ENCODE results near the gene MAP3K9.
"Not testable (repeated sequence)": the region's sequence is repeated elsewhere in the genome, so short reads cannot be mapped to it uniquely, and the experiment has no call there.

The MAP3K9 gene

DNA sequence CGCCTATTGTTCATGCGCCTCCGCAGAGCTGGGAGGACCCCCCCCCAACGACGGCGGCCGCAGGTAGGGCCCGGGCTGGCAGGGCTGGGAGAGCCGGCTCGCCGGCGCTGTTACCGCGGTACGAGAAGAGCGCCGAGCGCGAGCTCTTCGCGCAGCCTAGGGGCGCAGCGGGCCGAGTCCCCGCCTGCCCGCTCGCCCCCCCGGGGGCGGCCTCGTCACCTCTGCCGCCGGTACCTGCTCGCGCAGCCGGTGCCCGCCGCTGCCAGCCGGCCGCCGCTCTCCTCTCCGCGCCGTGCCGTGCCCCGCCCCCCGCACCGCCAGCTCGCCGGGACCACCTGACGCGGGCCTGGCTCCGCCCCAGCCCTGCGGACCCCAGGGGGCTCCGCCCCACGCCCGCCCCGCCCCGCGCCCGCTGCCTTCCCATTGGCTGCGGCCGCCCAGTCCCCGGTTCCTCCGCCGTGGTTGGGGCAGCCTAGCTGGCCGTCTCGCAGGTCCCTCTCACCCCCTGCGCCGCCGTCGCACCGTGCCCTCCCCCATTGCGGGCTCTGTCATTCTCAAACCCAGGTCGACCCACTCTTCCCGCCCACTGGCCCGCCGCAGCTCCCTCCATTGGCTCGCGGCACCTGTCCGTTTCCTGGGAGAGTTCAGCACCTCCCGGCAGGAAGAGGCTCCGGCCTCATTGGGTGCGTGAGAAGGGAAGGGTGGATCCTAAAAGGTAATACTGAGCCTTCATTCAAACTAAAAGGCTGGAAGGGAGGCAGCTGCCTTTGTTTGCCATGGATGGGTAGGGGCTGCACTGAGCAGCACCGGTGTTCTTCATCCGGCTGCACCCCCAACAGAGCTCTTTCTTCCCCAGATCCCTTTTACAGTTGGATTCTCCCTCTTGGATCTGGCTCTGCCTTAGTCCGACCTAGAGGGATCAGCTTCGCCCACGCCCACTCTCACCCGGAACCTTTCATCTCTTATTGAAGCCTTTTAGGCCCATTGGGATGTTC, at the start of gene MAP3K9:
Gene MAP3K9, minus strand, starts transcription at position 289 of the 995 bp plus-strand sequence. CDS start 342 bp downstream, outside the sequence.
- peak; percentile 97 for DNase-seq

DNA sequence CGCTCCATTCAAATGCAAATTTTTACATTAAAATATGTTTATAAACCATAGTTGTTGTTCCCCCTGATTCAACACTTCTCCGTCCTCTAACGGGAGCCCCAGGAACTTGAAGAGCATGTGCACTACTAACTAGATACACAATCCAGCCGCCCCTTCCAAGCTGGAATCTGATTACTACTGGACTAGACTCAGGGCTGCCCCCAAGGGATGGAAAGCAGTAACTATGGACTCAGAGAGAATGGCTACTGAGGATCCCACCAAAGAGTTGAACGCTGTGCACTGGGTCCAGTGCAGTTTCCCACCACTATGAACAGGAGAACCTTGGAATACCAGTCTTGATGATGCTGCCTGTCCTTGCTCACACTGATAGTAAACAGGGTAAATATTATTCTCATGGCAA, 49.3 kb upstream of the MAP3K9 start:
- DNase-seq = no peak

DNA sequence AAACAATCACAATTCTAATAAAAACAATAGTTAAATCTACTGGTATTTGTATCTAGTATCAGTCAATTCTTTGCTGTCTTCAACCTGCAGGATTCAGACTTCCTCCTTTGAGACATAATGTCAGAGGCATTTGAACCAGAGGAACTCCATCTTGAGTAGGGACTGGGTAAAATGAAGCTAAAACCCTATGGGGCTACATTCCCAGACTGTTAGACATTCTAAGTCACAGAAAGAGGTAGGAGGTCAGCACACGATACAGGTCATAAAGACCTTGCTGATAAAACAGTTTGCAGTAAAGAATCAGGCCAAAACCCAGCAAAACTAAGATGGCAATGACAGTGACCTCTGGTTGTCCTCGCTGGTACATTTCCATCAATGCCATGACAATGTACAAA, 48.2 kb upstream of the MAP3K9 start:
- DNase-seq = no peak

DNA sequence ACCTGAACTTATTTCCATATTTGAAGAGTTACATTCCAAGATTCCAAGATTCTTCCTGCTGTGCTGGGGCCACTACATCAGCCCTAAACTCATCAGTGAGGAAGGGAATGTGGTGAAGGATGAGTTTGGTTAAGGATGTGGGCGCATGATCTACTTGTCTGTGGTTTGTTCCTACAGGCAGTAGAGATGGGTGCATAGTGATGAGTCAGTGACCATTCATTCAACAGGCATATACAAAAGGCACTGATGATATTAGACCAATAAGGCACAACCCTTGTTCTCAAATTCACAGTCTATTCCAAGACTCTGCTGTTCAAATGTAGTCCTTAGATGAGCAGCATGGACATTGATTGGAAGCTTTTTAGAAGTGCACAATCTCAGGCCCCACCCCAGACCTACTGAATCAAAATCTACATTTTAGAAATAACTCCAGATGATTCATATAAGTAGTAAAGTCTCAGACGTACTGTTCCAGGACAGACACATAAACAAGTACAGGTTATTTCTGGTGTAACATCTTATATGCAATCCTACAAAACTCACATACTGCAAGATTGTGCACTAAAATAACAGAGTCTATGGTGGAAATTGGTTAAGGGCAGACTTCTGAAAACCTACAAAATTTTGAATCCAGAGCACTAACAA, 47.7 kb upstream of the MAP3K9 start:
- no peak for DNase-seq

DNA sequence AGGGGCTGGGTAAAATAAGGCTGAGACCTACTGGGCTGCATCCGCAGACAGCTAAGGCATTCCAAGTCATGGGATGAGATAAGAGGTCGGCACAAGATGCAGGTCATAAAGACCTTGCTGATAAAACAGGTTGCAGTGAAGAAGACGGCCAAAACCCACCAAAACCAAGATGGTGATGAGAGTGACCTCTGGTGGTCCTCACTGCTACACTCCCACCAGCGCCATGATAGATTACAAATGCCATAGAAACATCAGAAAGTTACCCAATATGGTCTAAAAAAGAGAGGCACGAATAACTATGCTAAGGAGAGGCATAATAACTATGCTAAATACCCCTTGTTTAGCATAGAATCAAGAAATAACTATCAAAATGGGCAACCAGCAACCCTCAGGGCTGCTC, 46.2 kb upstream of the MAP3K9 start:
- no peak for DNase-seq

DNA sequence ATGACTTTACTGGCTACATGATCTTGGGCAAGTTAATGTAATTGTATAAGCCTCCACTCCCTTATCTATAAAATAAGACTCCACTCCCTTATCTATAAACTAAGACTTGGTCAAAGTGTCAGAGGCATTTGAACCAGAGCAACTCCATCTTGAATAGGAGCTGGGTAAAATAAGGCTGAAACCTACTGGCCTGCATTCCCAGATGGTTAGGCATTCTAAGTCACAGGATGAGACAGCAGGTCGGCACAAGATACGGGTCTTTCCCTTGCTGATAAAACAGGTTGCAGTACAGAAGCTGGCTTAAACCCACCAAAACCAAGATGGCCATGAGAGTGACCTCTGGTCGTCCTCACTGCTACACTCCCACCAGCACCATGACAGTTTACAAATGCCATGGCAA, 44.3 kb upstream of the MAP3K9 start:
- not testable (repeated sequence) for DNase-seq

DNA sequence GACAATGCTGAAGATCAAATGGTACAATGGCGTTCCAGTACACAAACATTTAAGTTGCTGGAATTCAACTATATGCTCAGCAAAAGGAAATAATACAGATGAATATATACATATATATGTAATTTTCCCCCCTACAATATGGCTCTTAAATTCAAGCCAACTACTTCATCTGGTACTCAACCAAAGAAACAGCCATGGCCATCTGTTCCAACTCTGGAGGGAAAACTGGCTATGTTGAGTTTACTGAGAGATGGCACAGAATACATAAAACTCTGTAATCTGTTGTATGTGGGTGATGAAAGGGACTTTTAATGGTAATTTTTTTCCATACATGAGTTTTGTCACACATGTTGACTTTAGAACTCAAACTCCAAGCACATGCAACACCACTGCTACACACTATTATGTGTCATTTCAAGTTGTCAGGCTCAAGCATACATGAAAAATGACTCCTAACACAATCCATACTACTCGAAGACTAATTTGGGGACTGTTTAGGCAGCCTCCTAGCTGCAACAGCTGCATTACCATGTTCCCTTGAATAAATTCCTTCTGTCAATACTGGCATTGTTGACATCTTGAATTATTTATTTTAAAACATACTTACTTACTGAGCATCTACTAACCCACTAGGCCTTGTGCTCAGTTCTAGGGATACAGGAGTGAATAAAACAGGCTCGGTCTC, 38.2 kb upstream of the MAP3K9 start:
- no peak for DNase-seq

DNA sequence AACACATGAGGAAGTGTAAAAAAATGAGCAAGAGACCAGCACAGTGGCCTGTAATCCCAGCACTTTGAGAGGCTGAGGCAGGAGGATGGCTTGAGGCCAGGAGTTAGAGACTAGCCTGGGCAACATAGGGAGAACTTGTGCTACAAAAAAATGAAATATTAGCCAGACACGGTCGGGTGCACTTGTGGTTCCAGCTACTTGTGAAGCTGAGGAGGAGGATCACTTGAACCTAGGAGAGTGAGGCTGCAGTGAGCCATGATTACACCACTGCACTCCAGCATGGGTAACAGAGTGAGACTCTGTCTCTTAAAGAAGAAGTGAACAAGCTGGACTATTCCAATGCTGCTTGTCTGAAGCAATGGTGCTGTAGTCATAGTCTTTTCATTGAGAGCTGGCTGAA, 36.3 kb upstream of the MAP3K9 start:
- DNase-seq = no peak

DNA sequence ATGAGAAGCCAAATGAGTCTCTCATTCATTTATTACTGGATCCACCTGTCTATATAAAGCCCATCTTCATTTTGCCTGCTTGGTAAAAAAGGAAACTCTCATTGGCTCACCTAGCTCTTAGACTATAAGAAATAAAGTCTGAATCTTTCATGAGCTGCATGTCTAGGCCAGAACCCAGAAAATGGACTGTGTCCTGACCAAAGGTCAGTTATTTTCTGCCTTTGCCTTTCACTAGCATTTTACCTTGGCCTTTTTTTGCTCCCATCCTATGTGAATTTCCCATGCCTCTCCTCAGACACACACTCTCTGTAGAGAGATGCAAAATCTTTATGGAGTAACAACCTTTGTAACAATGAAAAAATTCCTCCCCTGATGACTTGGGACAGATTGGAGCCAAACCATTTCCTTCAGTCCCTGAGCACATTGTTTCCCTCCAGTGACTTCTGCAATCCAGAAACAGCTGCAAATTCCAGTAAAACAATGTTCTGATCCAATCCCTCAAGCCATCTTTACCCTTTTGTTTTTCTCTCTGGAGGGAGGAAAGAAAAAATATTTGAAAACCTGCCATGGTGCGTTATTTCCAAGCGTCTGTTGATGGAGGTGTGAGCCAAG, 33.6 kb upstream of the MAP3K9 start:
- DNase-seq = no peak

DNA sequence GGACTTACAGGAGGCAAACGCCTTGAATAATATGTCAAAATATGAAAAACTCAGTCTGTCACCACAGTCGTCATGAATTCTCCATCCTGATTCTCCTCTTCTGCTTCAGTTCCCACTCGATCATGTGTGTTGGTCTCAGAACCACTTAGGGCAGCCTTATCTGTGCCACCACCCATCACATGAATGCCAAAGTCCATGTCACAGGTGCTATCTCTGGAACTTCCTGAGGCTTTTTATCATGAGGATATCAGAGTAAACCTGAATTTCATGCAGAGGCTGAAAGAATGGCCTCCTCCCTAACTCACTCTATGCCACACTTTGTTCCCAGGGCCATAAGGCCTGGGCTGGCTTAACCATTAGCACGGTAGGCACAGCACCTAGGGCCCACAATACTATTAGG, 28.8 kb upstream of the MAP3K9 start:
- DNase-seq = no peak

DNA sequence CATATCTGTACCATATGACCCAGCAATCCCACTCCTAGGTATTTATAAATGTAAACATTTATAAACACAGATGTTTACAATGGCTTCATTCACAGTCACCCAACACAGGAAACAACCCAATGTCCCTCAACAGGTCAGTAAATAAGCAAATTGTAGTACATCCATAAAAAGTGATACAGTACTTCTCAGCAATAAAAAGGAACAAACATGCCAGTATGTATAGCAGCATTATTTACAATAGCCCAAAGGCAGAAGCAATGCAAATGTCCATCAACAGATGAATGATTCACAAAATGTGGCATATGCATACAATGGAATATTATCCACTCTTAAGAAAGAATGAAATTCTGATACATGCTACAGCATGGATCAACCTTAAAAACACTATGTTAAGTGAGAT, 27.6 kb upstream of the MAP3K9 start:
- no peak for DNase-seq

DNA sequence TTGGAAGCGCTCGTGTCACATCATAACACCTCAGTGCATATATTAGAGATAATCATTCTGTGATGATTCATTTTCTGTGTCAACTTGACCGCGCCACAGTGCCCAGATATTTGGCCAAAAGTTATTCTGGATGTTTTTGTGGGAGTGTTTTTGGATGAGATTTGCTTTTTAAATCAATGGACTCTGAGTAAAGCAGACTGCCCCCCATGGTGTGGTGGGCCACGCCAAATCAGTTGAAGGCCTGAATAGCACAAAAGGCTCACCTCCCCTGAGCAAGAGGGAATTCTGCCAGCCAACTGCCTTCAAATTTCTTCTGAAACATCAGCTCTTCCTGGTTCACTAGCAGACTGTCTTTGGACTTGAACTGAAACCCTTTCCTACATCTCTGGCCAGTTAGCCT, 24.6 kb upstream of the MAP3K9 start:
- no peak for DNase-seq

DNA sequence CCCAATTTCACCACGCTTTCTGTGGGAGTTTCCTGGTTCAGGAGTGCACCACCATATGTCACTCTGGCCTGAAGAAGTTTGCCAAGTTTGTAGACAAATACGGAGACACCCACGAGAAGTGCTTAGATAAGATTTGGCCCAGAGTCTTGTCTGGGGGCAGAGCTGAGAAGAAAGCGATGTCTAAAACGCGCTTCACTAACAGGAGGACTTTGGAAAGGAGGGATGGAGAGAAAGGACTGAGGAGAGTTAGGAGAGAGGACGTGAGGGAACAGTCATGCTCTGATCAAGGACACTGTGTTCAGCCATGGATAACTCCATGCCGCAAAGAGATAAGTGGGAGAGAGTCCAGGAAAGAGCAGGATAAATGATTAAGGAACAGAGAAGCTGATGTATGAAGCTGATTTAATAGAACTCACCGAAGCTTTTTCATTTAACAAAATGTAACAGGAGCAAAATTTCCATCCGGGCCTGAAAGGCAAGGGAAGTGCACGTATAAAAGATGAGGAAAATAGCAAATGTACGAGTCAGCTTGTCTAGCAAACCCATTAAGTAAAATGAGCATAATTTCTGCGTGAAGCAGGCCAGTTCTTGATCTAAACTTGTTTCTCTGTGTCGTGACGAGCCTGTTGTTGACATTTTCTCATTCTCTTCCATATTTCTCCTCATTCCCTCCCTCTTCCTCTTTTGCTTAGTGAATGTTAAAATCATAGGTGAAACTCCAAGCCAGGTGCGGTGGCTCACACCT, 23.4 kb upstream of the MAP3K9 start:
- DNase-seq = no peak

DNA sequence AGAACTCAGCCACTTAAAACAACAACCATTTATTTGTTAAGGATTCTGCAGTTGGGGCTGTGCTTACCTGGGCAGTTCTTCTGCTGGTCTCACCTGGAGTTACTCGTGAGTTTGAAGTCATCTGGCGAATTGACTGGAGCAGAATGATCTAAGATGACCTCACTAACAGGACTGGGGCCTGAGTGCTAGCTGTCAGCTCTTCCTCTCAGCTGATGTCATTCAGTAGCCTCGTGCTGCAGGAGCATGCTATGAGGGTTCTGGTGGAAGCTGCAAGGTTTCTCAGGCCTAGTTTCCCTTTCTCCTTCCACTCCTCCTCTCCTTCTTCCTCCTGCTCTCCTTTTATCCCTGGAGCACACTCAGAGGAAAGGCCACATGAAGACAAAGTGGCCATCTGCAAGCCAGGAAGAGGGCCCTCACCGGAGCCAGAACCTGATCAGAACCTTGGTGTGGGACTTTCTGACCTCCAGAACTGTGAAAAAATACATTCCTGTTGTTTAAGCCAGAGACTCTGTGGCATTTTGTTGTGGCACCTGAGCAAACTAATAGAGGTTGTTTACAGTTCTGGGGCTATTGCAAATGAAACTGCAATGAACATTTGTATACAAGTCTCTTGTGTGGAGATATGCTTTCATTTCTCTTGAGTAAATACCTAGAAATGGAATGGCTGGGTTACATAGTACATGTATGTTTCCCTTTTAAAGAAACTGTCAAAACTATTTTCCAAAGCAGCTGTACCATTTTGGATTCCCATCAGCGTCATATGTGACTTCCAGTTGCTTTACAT, 21.9 kb upstream of the MAP3K9 start:
- no peak for DNase-seq

DNA sequence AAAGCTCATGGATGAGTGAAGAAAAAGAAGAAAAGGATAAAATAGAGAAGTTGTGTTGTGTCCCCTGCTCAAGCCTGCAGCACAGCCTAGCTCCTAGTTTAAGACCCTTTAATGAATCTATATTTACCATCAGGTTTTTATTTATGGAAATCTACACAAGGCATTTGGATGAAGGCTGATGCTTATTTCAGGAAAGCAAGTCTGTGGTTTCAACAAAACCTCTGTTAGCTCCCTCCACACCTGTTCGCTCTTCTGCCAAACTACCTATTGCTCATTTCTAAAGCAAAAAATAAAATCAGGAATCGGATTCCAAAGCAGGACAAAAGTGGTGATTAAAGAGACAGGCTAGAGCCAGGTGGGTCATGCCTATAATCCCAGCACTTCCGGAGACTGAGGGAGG, 18.9 kb upstream of the MAP3K9 start:
- no peak for DNase-seq

DNA sequence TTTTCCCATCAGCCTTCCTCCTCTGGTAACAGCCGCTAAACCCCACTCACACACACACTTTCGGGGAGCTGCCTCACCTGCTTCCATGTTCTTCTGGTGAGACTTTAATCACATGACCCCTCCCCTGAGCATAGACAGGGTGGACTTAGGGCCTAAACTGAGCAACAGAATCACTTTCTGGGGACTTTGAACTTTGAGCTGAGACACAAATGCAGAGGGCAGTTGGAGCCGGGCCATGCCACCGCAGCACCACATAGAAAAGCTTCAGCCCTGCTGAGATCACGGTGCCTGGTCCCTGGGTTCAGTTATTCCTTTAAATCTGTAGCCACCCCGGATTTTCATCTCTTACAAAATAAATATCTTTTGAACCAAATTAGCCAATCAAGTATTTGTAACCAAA, 18.4 kb upstream of the MAP3K9 start:
- DNase-seq = no peak

DNA sequence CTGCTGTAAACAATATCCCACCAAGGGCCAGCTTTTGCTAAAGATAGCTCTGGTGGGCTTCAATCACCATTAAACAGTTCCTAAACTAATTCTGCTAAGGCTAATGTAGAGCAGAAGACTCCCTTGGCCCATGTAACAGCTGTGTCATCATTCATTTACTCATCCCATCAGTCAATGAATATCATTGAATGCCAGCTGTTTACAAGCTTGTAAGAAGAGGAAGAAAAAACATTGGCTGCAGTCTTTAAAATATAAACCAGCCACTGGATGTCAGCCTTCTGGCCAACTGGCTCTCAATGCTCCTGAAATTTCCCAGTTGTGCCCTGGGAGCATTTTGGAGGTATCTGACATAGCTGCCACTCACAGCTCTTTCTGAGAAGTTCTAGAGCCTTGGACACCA, 18.0 kb upstream of the MAP3K9 start:
- no peak for DNase-seq

DNA sequence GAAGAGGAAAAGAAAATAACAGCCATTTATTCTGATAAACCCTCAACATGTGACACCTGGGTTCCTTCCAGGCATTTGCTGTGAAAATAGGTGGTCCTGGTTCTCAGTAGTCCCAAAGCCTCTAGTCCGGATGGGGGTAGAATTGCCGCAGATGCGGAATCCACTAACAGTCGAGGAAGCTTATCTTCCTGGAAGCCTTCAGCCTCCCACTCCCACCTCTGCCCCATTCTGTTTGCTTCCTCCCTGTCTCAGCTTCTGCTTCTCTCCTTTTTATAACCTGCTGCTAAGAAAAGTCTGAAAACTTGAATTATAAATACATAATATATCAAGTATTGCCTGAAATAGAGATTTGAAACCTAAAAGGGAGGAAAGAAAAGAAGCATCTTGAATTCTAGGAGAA, 14.0 kb upstream of the MAP3K9 start:
- DNase-seq = no peak

DNA sequence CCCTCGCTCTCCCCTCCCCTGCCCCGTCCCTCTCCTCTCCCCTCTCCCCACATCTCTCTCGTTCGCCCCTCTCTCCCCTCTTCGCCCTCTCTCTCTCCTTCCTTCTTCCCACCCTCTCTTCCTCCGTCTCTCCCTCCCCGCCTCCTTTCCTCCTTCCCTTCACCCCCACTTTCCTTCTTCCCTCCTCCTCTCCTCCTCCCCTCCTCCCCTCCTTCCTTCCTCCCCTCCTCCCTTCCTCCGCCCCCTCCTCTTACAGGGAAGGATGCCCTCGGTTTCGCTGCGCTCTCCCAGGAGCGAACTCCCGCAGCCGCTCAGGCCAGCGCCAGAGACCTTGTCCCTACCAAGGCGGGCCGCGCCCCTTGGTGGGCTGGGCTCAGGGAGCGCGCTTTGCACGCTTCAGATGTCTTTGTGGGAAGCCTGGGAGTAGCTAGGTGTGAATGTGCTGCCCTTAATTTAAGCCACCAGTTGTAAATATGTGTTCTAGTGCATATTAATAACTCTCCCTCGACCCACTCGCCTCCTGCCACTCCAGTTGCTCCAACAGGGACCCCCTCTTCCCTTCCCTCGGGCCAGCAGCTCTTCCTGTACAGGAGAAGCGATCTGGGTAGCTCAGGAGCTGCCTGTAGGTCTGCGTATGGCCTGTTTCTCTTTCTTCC, 13.3 kb upstream of the MAP3K9 start:
- no peak for DNase-seq

DNA sequence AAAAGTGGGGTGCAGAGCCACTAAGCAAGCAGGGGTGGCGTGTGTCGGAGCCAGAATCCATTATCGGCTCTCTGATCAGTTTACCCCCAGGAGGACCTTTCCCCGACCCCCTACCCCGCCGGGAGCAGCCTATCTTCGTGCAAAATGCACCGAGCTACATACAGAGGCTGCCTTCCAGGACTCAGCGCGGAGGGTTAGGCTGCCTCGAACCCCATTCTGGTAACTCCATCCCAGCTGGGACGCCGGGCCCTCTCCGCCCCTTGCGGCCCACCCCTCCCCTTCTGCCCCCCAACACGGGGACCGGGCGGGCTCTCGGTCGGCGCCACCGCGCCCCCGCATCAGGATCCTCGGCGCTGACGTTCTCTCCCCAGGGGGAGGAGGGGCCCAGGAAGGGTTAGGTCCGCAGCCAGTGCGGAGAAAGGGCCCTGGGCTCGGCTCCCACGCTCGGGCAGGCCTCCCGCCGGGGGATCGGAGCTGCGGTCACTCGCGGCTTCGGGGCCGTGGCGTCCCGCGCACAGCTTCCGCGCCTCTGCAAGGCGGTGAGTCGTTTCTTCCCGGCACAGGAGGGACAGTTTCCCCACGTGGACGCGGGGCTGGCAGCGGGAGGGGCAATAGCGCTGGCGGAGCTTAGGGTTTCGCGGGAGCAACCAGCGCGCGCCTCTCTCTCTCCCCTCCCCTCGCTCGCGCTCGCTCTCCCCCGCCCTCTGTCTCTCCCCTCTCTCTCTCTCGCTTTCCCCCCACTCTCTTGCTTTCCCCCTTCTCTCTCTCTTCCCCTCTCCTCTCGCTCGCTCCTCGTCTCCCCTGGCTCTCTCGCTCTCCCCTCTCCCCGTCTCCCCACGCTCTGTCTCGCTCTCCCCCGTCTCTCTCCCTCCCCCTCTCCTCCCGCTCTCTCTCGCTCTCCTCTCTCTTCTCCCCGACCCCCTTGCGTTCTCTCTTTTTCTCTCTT, 12.5 kb upstream of the MAP3K9 start:
- no peak for DNase-seq

Data from SHP77 treated with DMSO at 0.1 percent for 48 hours (cell line).